Parathyroid adenoma (tissue), 2 donors: ENCODE data around the gene PDGFD.

Experiments
- H2AFZ ChIP-seq: fragments of 300-600 bp; sonication (generic); one replicate; pipeline ENCODE4 v1.7.0; 2017; ENCODE audit warnings: antibody characterized with exemption, mild to moderate bottlenecking
- H3K27ac ChIP-seq: fragments of 300-600 bp; sonication (generic); one replicate; pipeline ENCODE4 v1.7.0; 2017
- H3K27me3 ChIP-seq: fragments of 300-600 bp; sonication (generic); one replicate; pipeline ENCODE4 v1.7.0; 2017; ENCODE audit warnings: low read length; ENCODE audit not compliant: control insufficient read depth, insufficient read depth
- H3K36me3 ChIP-seq: fragments of 300-600 bp; sonication (generic); one replicate; pipeline ENCODE4 v1.7.0; 2017; ENCODE audit warnings: low read length; ENCODE audit not compliant: control insufficient read depth, insufficient read depth
- H3K4me1 ChIP-seq: fragments of 300-600 bp; sonication (generic); one replicate; pipeline ENCODE4 v1.7.0; 2017; ENCODE audit warnings: control low read depth
- H3K4me2 ChIP-seq: fragments of 300-600 bp; sonication (generic); one replicate; pipeline ENCODE4 v1.7.0; 2017; ENCODE audit warnings: low read length
- H3K4me3 ChIP-seq: fragments of 300-600 bp; sonication (generic); one replicate; pipeline ENCODE4 v1.7.0; 2017; ENCODE audit warnings: low read depth, low read length
- H3K79me2 ChIP-seq: fragments of 300-600 bp; sonication (generic); one replicate; pipeline ENCODE4 v1.7.0; 2017; ENCODE audit warnings: control low read depth
- H3K9ac ChIP-seq: fragments of 300-600 bp; sonication (generic); one replicate; pipeline ENCODE4 v1.7.0; 2017; ENCODE audit warnings: mild to moderate bottlenecking
- H3K9me3 ChIP-seq: fragments of 300-600 bp; sonication (generic); one replicate; pipeline ENCODE4 v1.7.0; 2017; ENCODE audit warnings: low read length; ENCODE audit not compliant: control insufficient read depth
- TF ChIP-seq, protein P1 (sequence below): fragments of 300-600 bp; sonication (generic); IDR thresholded peaks from one replicate; pipeline ENCODE4 v1.7.0; 2017; ENCODE audit warnings: antibody characterized with exemption, mild to moderate bottlenecking
- donor health status: primary hyperparathyroidism.

PDGFD gene

DNA sequence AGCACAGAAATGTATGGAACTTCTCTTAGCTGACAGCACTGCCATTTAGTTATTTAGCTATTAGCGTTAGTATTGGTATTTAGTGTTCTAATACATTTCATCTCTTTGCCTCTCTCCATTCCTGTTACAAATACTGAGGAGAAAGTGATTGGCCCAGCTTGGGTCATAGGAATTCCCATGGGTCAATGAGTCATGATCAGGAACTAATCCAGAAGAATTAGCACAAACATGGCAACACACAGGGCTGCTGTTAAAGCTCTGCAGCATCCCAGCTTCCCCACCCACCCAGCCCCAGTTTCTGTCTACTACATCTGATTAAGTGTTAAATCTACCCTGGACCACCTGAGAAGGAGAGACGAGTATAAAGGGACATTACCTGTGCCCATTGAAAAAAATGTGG, 36.1 kb downstream of the PDGFD start:
- Histone ChIP-seq H3K9me3 (no peaks in the 10 kb centered on the region), H3K36me3 (no peaks in the 10 kb centered on the region), H3K4me3 (no peak overlapping the region), H3K27me3 (no peaks in the 10 kb centered on the region), H2AFZ (no peak overlapping the region), H3K4me1 (no peaks in the 10 kb centered on the region), H3K4me2 (no peak overlapping the region), H3K27ac (no peak overlapping the region), H3K79me2 (no peaks in the 10 kb centered on the region), H3K9ac (no peak overlapping the region)
- TF ChIP-seq, protein P1, sequence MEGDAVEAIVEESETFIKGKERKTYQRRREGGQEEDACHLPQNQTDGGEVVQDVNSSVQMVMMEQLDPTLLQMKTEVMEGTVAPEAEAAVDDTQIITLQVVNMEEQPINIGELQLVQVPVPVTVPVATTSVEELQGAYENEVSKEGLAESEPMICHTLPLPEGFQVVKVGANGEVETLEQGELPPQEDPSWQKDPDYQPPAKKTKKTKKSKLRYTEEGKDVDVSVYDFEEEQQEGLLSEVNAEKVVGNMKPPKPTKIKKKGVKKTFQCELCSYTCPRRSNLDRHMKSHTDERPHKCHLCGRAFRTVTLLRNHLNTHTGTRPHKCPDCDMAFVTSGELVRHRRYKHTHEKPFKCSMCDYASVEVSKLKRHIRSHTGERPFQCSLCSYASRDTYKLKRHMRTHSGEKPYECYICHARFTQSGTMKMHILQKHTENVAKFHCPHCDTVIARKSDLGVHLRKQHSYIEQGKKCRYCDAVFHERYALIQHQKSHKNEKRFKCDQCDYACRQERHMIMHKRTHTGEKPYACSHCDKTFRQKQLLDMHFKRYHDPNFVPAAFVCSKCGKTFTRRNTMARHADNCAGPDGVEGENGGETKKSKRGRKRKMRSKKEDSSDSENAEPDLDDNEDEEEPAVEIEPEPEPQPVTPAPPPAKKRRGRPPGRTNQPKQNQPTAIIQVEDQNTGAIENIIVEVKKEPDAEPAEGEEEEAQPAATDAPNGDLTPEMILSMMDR = no peak

DNA sequence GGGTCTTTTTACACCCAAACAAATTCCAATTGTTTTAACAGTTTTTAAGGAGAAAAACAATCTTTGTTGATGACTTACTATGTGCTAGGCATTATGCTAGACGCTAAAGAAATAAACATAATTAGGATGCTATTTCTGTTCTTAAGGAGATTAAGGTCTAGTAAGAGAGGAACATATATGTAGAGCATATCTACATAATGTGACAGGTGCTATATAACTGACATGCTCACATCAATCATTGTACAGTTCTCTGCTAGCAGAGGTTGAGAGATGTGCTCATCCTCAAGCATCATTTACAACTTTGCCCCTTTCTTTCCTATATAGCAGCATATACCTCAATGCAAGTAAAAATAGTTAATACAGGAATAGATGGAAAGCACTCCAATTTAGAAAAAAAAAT, 37.5 kb downstream of the PDGFD start:
- Histone ChIP-seq H3K4me3 (no peak overlapping the region), H3K4me1 (no peaks in the 10 kb centered on the region), H3K79me2 (no peaks in the 10 kb centered on the region), H3K9me3 (no peaks in the 10 kb centered on the region), H3K9ac (no peak overlapping the region), H2AFZ (no peak overlapping the region), H3K4me2 (no peak overlapping the region), H3K27ac (no peak overlapping the region), H3K27me3 (no peaks in the 10 kb centered on the region), H3K36me3 (no peaks in the 10 kb centered on the region)
- TF ChIP-seq, protein P1 = no peak

DNA sequence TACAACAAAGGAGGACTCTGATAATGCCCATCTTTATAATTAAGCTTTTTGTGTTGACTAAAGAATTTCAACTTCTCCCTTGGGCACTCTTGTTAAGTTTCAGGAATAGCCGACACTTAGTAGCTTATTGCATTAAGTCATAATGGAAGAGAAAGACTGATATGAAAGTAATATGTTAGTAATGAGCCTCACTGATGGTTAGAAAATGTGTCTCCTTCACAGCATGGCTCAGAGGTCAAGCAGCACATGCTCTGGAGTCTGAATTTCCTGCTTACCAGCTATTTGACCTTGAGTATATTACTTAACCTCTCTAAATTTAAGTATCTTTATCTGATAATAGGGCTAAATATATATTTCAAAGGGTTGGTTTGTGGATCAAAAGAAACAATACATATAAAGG, 39.0 kb downstream of the PDGFD start:
- Histone ChIP-seq H2AFZ (no peak overlapping the region), H3K9me3 (no peaks in the 10 kb centered on the region), H3K27me3 (no peaks in the 10 kb centered on the region), H3K4me2 (no peak overlapping the region), H3K4me1 (no peaks in the 10 kb centered on the region), H3K79me2 (no peaks in the 10 kb centered on the region), H3K27ac (no peak overlapping the region), H3K9ac (no peak overlapping the region), H3K4me3 (no peak overlapping the region), H3K36me3 (no peaks in the 10 kb centered on the region)
- TF ChIP-seq, protein P1 = no peak

DNA sequence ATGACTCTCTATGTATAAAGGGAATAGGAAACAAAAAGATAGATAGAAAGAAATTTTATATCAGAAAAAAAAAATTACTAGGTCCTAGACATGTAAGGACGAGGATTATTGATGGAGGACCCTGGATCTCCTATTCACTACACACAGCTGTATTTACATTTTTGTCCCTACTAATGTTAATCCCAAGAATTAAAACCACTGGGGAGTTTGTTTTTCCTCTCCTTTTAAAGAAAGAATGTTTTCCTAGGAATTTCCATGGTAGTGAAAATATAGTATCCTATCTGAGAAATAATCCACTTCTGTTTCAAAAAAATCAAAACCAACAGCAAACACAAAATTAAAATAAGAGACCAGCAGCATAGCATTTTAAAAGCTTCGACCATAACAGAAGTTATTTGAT, 41.1 kb downstream of the PDGFD start:
- Histone ChIP-seq H3K9ac (no peak overlapping the region), H3K27ac (no peak overlapping the region), H3K36me3 (no peaks in the 10 kb centered on the region), H3K4me2 (no peak overlapping the region), H3K79me2 (no peaks in the 10 kb centered on the region), H3K4me3 (no peak overlapping the region), H2AFZ (no peak overlapping the region), H3K27me3 (no peaks in the 10 kb centered on the region), H3K4me1 (no peaks in the 10 kb centered on the region), H3K9me3 (no peaks in the 10 kb centered on the region)
- TF ChIP-seq, protein P1 = no peak

DNA sequence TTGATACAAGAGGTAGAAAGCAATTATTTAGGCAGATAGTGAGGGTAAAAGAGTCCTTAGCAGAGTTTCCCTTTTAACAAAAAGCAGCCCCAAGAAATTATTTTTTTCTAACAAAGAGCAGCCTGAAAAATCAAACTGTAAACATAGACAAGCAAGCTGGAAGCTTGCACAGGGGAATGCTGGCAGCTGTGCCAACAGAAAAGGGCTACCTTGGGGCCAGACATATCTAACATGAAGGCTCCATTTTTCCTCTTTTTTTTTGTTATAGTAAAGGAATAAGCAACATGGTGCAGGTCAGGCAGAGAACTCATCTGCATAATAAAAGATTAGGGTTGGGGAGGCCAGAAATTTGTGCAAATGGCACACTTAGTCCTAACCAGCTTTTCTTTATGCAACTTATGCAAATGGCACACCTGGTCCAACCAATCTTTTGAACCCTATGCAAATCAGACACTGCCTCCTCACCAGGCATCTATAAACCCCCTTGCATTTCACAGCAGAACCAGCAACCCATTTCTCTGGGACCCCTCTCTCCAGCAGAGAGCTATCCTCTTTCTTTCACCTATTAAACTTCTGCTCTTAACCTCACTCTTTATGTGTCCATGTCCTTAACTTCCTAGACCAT, 41.8 kb downstream of the PDGFD start:
- no peaks in the 10 kb centered on the region for H3K9me3 ChIP-seq

More for the DNA sequence above, 41.8 kb downstream of the PDGFD start:
- TF ChIP-seq, protein P1 = no peak
- Histone ChIP-seq H3K79me2 (no peaks in the 10 kb centered on the region), H3K9ac (no peak overlapping the region), H3K4me1 (no peaks in the 10 kb centered on the region), H3K4me3 (no peak overlapping the region), H3K27me3 (no peaks in the 10 kb centered on the region), H3K27ac (no peak overlapping the region), H2AFZ (no peak overlapping the region), H3K36me3 (no peaks in the 10 kb centered on the region), H3K4me2 (no peak overlapping the region)
